Suprapubic skin (tissue), 4 donors: ENCODE measurements around the gene MRPL40.

Source experiments
- EP300 ChIP-seq: sonication (generic); formaldehyde crosslinking; IDR thresholded peaks from one replicate; pipeline ENCODE4 v1.6.1; 2017; ENCODE audit warnings: antibody characterized with exemption
- POLR2A ChIP-seq, 2 donors: fragments of 450-650 bp; IDR thresholded peaks; one replicate each; pipeline ENCODE4 v1.6.1; 2017; ENCODE audit warnings: antibody characterized with exemption in 2 of 2, mild to moderate bottlenecking in 2 of 2, moderate library complexity in 2 of 2
- POLR2AphosphoS5 ChIP-seq, 3 donors: sonication (generic); formaldehyde crosslinking; IDR thresholded peaks; one replicate each; pipeline ENCODE4 v1.6.1; 2017; ENCODE audit warnings: antibody characterized with exemption in 3 of 3
- TF ChIP-seq, protein P1 (sequence below), 2 donors: fragments of 200-600 bp in 1 of 2; fragments of 450-650 bp in 1 of 2; sonication (generic) in 1 of 2; IDR thresholded peaks; one replicate each; pipeline ENCODE4 v1.5.1; 2016 to 2019; ENCODE audit warnings: antibody characterized with exemption in 2 of 2, mild to moderate bottlenecking in 1 of 2, moderate library complexity in 1 of 2

DNA sequence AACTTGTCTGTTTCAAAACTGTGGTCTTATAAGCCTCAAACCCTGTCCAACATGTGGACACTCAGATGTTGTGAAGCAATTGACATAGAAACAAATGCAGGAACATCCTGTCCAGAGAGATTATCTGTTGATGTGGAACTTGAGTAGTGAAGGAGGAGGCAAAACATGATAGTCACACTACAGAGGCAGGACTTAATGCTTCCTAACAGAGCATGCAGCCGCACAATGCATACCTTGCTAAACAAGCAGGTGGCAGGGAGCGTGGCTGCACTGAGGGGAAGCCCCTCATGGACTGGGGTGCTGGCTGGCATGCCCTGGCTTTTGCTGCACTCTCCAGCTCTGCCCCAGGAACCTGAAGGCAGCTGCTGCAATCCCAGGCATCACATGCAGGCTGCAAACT is 9.8 kb downstream of the MRPL40 start:
- TF ChIP-seq, protein P1, sequence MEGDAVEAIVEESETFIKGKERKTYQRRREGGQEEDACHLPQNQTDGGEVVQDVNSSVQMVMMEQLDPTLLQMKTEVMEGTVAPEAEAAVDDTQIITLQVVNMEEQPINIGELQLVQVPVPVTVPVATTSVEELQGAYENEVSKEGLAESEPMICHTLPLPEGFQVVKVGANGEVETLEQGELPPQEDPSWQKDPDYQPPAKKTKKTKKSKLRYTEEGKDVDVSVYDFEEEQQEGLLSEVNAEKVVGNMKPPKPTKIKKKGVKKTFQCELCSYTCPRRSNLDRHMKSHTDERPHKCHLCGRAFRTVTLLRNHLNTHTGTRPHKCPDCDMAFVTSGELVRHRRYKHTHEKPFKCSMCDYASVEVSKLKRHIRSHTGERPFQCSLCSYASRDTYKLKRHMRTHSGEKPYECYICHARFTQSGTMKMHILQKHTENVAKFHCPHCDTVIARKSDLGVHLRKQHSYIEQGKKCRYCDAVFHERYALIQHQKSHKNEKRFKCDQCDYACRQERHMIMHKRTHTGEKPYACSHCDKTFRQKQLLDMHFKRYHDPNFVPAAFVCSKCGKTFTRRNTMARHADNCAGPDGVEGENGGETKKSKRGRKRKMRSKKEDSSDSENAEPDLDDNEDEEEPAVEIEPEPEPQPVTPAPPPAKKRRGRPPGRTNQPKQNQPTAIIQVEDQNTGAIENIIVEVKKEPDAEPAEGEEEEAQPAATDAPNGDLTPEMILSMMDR (IDR thresholded peaks at IDR 0.05): no peak
- no peak for TF ChIP-seq EP300
- no peak for TF ChIP-seq POLR2A (IDR thresholded peaks at IDR 0.05)
- no peak for TF ChIP-seq POLR2AphosphoS5 (IDR thresholded peaks at IDR 0.05)
